Endothelial cell (in vitro differentiated cells): ENCODE data around the gene RAB5IF. TPM values are rescaled to one million over a fixed set of nuclear protein-coding genes. Genes with fewer than 3 reads are reported as not detected.

ENCODE experiments used
- DNase-seq: peaks from one replicate; pipeline ENCODE4 v3.0.0; 2021; ENCODE audit warnings: low spot score
- H3K27ac Mint-ChIP-seq: one replicate; pipeline ENCODE4 v1.8.0; 2021; ENCODE audit warnings: mixed read lengths, inconsistent platforms; ENCODE audit not compliant: unreplicated experiment
- H3K27me3 Mint-ChIP-seq: one replicate; pipeline ENCODE4 v1.8.0; 2021; ENCODE audit warnings: mild to moderate bottlenecking, moderate library complexity, mixed read lengths, inconsistent platforms; ENCODE audit not compliant: unreplicated experiment
- H3K36me3 Mint-ChIP-seq: one replicate; pipeline ENCODE4 v1.8.0; 2021; ENCODE audit warnings: mild to moderate bottlenecking, low read depth, mixed read lengths, inconsistent platforms; ENCODE audit not compliant: unreplicated experiment
- H3K4me1 Mint-ChIP-seq: one replicate; pipeline ENCODE4 v1.8.0; 2021; ENCODE audit warnings: mild to moderate bottlenecking, mixed read lengths, inconsistent platforms; ENCODE audit not compliant: unreplicated experiment
- H3K4me3 Mint-ChIP-seq: one replicate; pipeline ENCODE4 v1.8.0; 2021; ENCODE audit warnings: mild to moderate bottlenecking, mixed read lengths, inconsistent platforms; ENCODE audit not compliant: unreplicated experiment
- H3K9me3 Mint-ChIP-seq: one replicate; pipeline ENCODE4 v1.8.0; 2021; ENCODE audit warnings: mixed read lengths, inconsistent platforms; ENCODE audit not compliant: unreplicated experiment
- CTCF ChIP-seq: fragments of 200-600 bp; sonication (generic); IDR thresholded peaks from one replicate; pipeline ENCODE4 v1.5.0; 2021; ENCODE audit warnings: antibody characterized with exemption; ENCODE audit not compliant: unreplicated experiment
- total RNA-seq: library from RNA; stranded (reverse); fragmentation: NEBNext Ultra II Directional; extraction: Animal tissue kit (Norgen Biotek cat#: 25700); gene quantifications from one replicate; pipeline ENCODE4 v1.2.1, GENCODE V29; 2021; ENCODE audit not compliant: unreplicated experiment

Gene RAB5IF
- total RNA-seq, 1 donor from 2014 or later: 112 TPM

- no peak for DNase-seq
- no peak overlapping the region for H3K4me3 Mint-ChIP-seq
- H3K36me3 Mint-ChIP-seq: peaks cover 3% of the 10 kb centered on the region
- no peaks in the 10 kb centered on the region for H3K4me1 Mint-ChIP-seq
- H3K27me3 Mint-ChIP-seq: no peaks in the 10 kb centered on the region
- TF ChIP-seq CTCF: no peak
- H3K27ac Mint-ChIP-seq: no peak overlapping the region
- H3K9me3 Mint-ChIP-seq: no peaks in the 10 kb centered on the region
These were observed 52.7 kb downstream of the RAB5IF start for GRCh38 chr20:36658300-36658699.

Other genes starting within 250 kb of the RAB5IF start
- 128 TPM for gene MYL9, start 64.3 kb upstream of the RAB5IF start, total RNA-seq
- gene TGIF2, start 32.2 kb upstream of the RAB5IF start, total RNA-seq: 43.7 TPM
- gene SLA2, start 40.4 kb downstream of the RAB5IF start, total RNA-seq: not detected
- 14.2 TPM for gene NDRG3, start 140.3 kb downstream of the RAB5IF start, total RNA-seq
- 12.8 TPM for gene DSN1, start 168.0 kb downstream of the RAB5IF start, total RNA-seq